Measurements from ENCODE around the gene PSMG3.
"Not testable (repeated sequence)": the region's sequence is repeated elsewhere in the genome, so short reads cannot be mapped to it uniquely, and the experiment has no call there.

PSMG3 gene

GRCh38 chr7:1596181-1597043 is 26.6 kb upstream of the PSMG3 start:
- no peak for DNase-seq (ENCODE audit: low read depth)

GRCh38 chr7:1595636-1596035 is 25.8 kb upstream of the PSMG3 start:
- DNase-seq (ENCODE audit: low read depth): no peak

- no peak for DNase-seq (ENCODE audit: low read depth)
Observed at GRCh38 chr7:1595027-1595426, 25.2 kb upstream of the PSMG3 start.

- DNase-seq (ENCODE audit: low read depth): no peak
Observed at GRCh38 chr7:1593904-1594421, 24.1 kb upstream of the PSMG3 start.

- no peak for DNase-seq (ENCODE audit: low read depth)
Observed at GRCh38 chr7:1593091-1593866, 23.4 kb upstream of the PSMG3 start.

- no peak for DNase-seq (ENCODE audit: low read depth)
Observed at GRCh38 chr7:1592299-1592871, 22.6 kb upstream of the PSMG3 start.

- no peak for DNase-seq (ENCODE audit: low read depth)
Observed at GRCh38 chr7:1591876-1592275, 22.0 kb upstream of the PSMG3 start.

- no peak for DNase-seq (ENCODE audit: low read depth)
Observed at GRCh38 chr7:1591396-1591795, 21.6 kb upstream of the PSMG3 start.

- DNase-seq (ENCODE audit: low read depth): no peak
Observed at GRCh38 chr7:1590887-1591286, 21.1 kb upstream of the PSMG3 start.

GRCh38 chr7:1590476-1590875 is 20.6 kb upstream of the PSMG3 start:
- DNase-seq (ENCODE audit: low read depth): no peak

GRCh38 chr7:1588978-1589377 is 19.1 kb upstream of the PSMG3 start:
- no peak for DNase-seq (ENCODE audit: low read depth)

- DNase-seq (ENCODE audit: low read depth): no peak
Observed at GRCh38 chr7:1587738-1588137, 17.9 kb upstream of the PSMG3 start.

GRCh38 chr7:1586827-1587705 is 17.2 kb upstream of the PSMG3 start:
- no peak for DNase-seq (ENCODE audit: low read depth)

- no peak for DNase-seq (ENCODE audit: low read depth)
Observed at GRCh38 chr7:1586126-1586826, 16.4 kb upstream of the PSMG3 start.

GRCh38 chr7:1585142-1585981 is 15.5 kb upstream of the PSMG3 start:
- no peak for DNase-seq (ENCODE audit: low read depth)

GRCh38 chr7:1584700-1585099 is 14.9 kb upstream of the PSMG3 start:
- DNase-seq (ENCODE audit: low read depth): no peak

- DNase-seq (ENCODE audit: low read depth): not testable (repeated sequence)
Observed at GRCh38 chr7:1583241-1583930, 13.6 kb upstream of the PSMG3 start.

- DNase-seq (ENCODE audit: low read depth): no peak
Observed at GRCh38 chr7:1580422-1581030, 10.7 kb upstream of the PSMG3 start.

All from stimulated activated CD8-positive, alpha-beta memory T cell treated with anti-CD3 and anti-CD28 coated beads, Interleukin-4, amount 100 ng/mL, for 24 hours (primary cell).